Mucosa of gallbladder (tissue), 1 donor: ENCODE data around the gene KRTAP12-2. TPM values are rescaled to one million over a fixed set of nuclear protein-coding genes. Genes with fewer than 3 reads are reported as not detected.
"Not testable (repeated sequence)": the region's sequence is repeated elsewhere in the genome, so short reads cannot be mapped to it uniquely, and the experiment has no call there.

Experiments used
- DNase-seq: peaks from one replicate; pipeline ENCODE4 v3.0.0-alpha.2; 2020; ENCODE audit warnings: low spot score
- total RNA-seq: library from RNA; stranded (reverse); gene quantifications from one replicate; pipeline ENCODE4 v1.2.1, GENCODE V29; 2021
- donor health status: DM: no; HTN: no; CAD: no.

The KRTAP12-2 gene
- total RNA-seq, 1 donor from 2014 or later: not detected

- no peak for DNase-seq
These were observed 35.6 kb upstream of the KRTAP12-2 start for GRCh38 chr21:44702111-44702972.

- no peak for DNase-seq
These were observed 34.8 kb upstream of the KRTAP12-2 start for GRCh38 chr21:44701541-44701940.

- no peak for DNase-seq
These were observed 34.3 kb upstream of the KRTAP12-2 start for GRCh38 chr21:44701023-44701400.

GRCh38 chr21:44700101-44701022, 33.6 kb upstream of the KRTAP12-2 start:
- no peak for DNase-seq

- no peak for DNase-seq
These were observed 32.8 kb upstream of the KRTAP12-2 start for GRCh38 chr21:44699502-44700001.

GRCh38 chr21:44697811-44698734, 31.3 kb upstream of the KRTAP12-2 start:
- DNase-seq: peak; percentile 7

- DNase-seq: not testable (repeated sequence)
These were observed 30.6 kb upstream of the KRTAP12-2 start, which contains the start of gene KRTAP10-12 for GRCh38 chr21:44697172-44697810. TSS of gene KRTAP10-12 (plus strand) at chr21:44697172. CDS start at chr21:44697202, 30 bp downstream.

- no peak for DNase-seq
These were observed 29.8 kb upstream of the KRTAP12-2 start for GRCh38 chr21:44696572-44696971.

GRCh38 chr21:44695641-44696040, 28.9 kb upstream of the KRTAP12-2 start:
- peak; percentile 4 for DNase-seq

- DNase-seq: no peak
These were observed 28.5 kb upstream of the KRTAP12-2 start for GRCh38 chr21:44695184-44695583.

- DNase-seq: no peak
These were observed 28.0 kb upstream of the KRTAP12-2 start for GRCh38 chr21:44694776-44695175.

GRCh38 chr21:44692798-44693512, 26.2 kb upstream of the KRTAP12-2 start:
- DNase-seq: no peak

- DNase-seq: no peak
These were observed 25.0 kb upstream of the KRTAP12-2 start for GRCh38 chr21:44691686-44692085.

GRCh38 chr21:44689740-44690139, 23.0 kb upstream of the KRTAP12-2 start:
- not testable (repeated sequence) for DNase-seq

GRCh38 chr21:44687671-44688070, 20.9 kb upstream of the KRTAP12-2 start:
- DNase-seq: peak; percentile 6

GRCh38 chr21:44686843-44687561, 20.3 kb upstream of the KRTAP12-2 start:
- DNase-seq: peak; percentile 7

- peak; percentile 7 for DNase-seq
These were observed 19.5 kb upstream of the KRTAP12-2 start for GRCh38 chr21:44686000-44686781.

- DNase-seq: not testable (repeated sequence)
These were observed 18.3 kb upstream of the KRTAP12-2 start for GRCh38 chr21:44685050-44685449.
